ENCODE data around the gene CABLES1.

GRCh38 chr18:23300231-23300805, 165.0 kb downstream of the CABLES1 start:
- TF ChIP-seq CTCF (IDR thresholded peaks at IDR 0.05) (no peak), POLR2A (IDR thresholded peaks at IDR 0.05) (no peak)

Data from testis (tissue), 2 donors.